ENCODE measurements around the gene LEMD3. TPM values are rescaled to one million over a fixed set of nuclear protein-coding genes. Genes with fewer than 3 reads are reported as not detected.
A peak's percentile ranks its signal among the peaks of the same experiment; 100 is the strongest.

LEMD3 gene
- 38.2 and 45.5 TPM in 2 replicates for total RNA-seq

GRCh38 chr12:65169320-65170208 lies at the start of gene LEMD3:
Gene LEMD3 (plus strand): TSS chr12:65169583. CDS start chr12:65169597, 14 bp downstream.
- intact Hi-C loops (cut with micrococcal nuclease), result loop anchor here (1.0 to 10.0 kb wide), 12 partner anchors 13 to 1495 kb away; partner anchors contain the start of genes HELB, KICS2, RASSF3 and WIF1

GRCh38 chr12:65121049-65121955 lies 48.1 kb upstream of the LEMD3 start, which contains the start of gene WIF1:
Gene WIF1 (minus strand): TSS chr12:65121305. CDS start chr12:65121191, 114 bp downstream.
- intact Hi-C loops (cut with micrococcal nuclease), result loop anchor here (1.0 kb wide), 2 partner anchors 49 to 111 kb away; no protein-coding TSS in a partner anchor
- no peaks in the 10 kb centered on the region for H3K36me3 Mint-ChIP-seq (ENCODE audit: low read depth)
- ATAC-seq (ENCODE audit: low read depth) (peak; percentile 47), DNase-seq (peak; percentile 32)
- peaks cover 30% of the 10 kb centered on the region for H3K27me3 Mint-ChIP-seq
- peak within 1 kb of the TSS; percentile 55 for H3K4me3 Mint-ChIP-seq
- CTCF ChIA-PET, result interaction anchor here (1.3 kb wide), 1 partner anchor 112 kb away, joined by 3 read pairs; no protein-coding TSS in a partner anchor
- no peak for TF ChIP-seq CTCF (IDR thresholded peaks at IDR 0.05)
- peaks cover 14% of the 10 kb centered on the region for H3K4me1 Mint-ChIP-seq
- POLR2A ChIA-PET, result no interaction called here
- H3K9me3 Mint-ChIP-seq, result no peaks in the 10 kb centered on the region
- H3K27ac Mint-ChIP-seq, result no peak within 1 kb of the TSS

More at GRCh38 chr12:65169320-65170208, at the start of gene LEMD3:
- Mint-ChIP-seq H3K27me3 (no peaks in the 10 kb centered on the region), H3K4me1 (peaks cover 43% of the 10 kb centered on the region), H3K36me3 (ENCODE audit: low read depth) (peaks cover 18% of the 10 kb centered on the region), H3K27ac (peak within 1 kb of the TSS; percentile 99), H3K9me3 (no peaks in the 10 kb centered on the region), H3K4me3 (peak within 1 kb of the TSS; percentile 100)
- POLR2A ChIA-PET, result interaction anchor here (0.6 to 2.7 kb wide), 18 partner anchors 11 to 1133 kb away, joined by 3 to 44 read pairs (median 4); partner anchors contain the start of genes HELB, KICS2, LLPH and TMBIM4
- DNase-seq, result peak; percentile 87
- ATAC-seq (ENCODE audit: low read depth), result peak; percentile 93
- CTCF ChIA-PET, result interaction anchor here (0.7 to 2.0 kb wide), 4 partner anchors 11 to 63 kb away, joined by 3 to 17 read pairs (median 4); no protein-coding TSS in a partner anchor
- no peak for TF ChIP-seq CTCF (IDR thresholded peaks at IDR 0.05)

- intact Hi-C loops (cut with micrococcal nuclease), result loop anchor here (1.0 kb wide), 2 partner anchors 48 to 110 kb away; no protein-coding TSS in a partner anchor
- CTCF ChIA-PET, result interaction anchor here (1.3 kb wide), 1 partner anchor 111 kb away, joined by 3 read pairs; no protein-coding TSS in a partner anchor
- Mint-ChIP-seq H3K36me3 (ENCODE audit: low read depth) (no peaks in the 10 kb centered on the region), H3K4me1 (peaks cover 14% of the 10 kb centered on the region), H3K9me3 (no peaks in the 10 kb centered on the region), H3K4me3 (peak overlapping the region; percentile 42), H3K27ac (no peak overlapping the region), H3K27me3 (peaks cover 25% of the 10 kb centered on the region)
- ATAC-seq (ENCODE audit: low read depth) (no peak), DNase-seq (no peak)
- TF ChIP-seq CTCF (IDR thresholded peaks at IDR 0.05), result no peak
- POLR2A ChIA-PET, result no interaction called here
These were observed 47.4 kb upstream of the LEMD3 start for GRCh38 chr12:65121956-65122469.

GRCh38 chr12:65122703-65123102 lies 46.7 kb upstream of the LEMD3 start:
- ATAC-seq (ENCODE audit: low read depth), result no peak
- CTCF ChIA-PET, result interaction anchor here (1.3 kb wide), 1 partner anchor 110 kb away, joined by 3 read pairs; no protein-coding TSS in a partner anchor
- no peak overlapping the region for H3K4me3 Mint-ChIP-seq
- no peak for DNase-seq
- peaks cover 26% of the 10 kb centered on the region for H3K27me3 Mint-ChIP-seq
- POLR2A ChIA-PET, result no interaction called here
- intact Hi-C loops (cut with micrococcal nuclease), result no loop called here
- H3K27ac Mint-ChIP-seq, result no peak overlapping the region
- peaks cover 14% of the 10 kb centered on the region for H3K4me1 Mint-ChIP-seq
- H3K36me3 Mint-ChIP-seq (ENCODE audit: low read depth), result no peaks in the 10 kb centered on the region
- no peak for TF ChIP-seq CTCF (IDR thresholded peaks at IDR 0.05)
- no peaks in the 10 kb centered on the region for H3K9me3 Mint-ChIP-seq
